ENCODE data around the gene KLHL5.
"Not testable (repeated sequence)": the region's sequence is repeated elsewhere in the genome, so short reads cannot be mapped to it uniquely, and the experiment has no call there.

KLHL5 gene

GRCh38 chr4:39062094-39062769, at the start of gene KLHL5:
Gene KLHL5 (plus strand): TSS chr4:39062232. CDS start chr4:39062653, 421 bp downstream.
- DNase-seq (ENCODE audit: low read depth in 1 of 2, low spot score in 1 of 2) = no peak

- no peak for DNase-seq (ENCODE audit: low read depth in 1 of 2, low spot score in 1 of 2)
These were observed 48.0 kb upstream of the KLHL5 start for GRCh38 chr4:39014028-39014427.

- no peak for DNase-seq (ENCODE audit: low read depth in 1 of 2, low spot score in 1 of 2)
These were observed 41.9 kb upstream of the KLHL5 start for GRCh38 chr4:39020130-39020529.

- no peak for DNase-seq (ENCODE audit: low read depth in 1 of 2, low spot score in 1 of 2)
These were observed 40.4 kb upstream of the KLHL5 start for GRCh38 chr4:39021631-39022030.

GRCh38 chr4:39022241-39022640, 39.8 kb upstream of the KLHL5 start:
- DNase-seq (ENCODE audit: low read depth in 1 of 2, low spot score in 1 of 2) = no peak

- no peak for DNase-seq (ENCODE audit: low read depth in 1 of 2, low spot score in 1 of 2)
These were observed 39.0 kb upstream of the KLHL5 start for GRCh38 chr4:39023059-39023458.

- no peak for DNase-seq (ENCODE audit: low read depth in 1 of 2, low spot score in 1 of 2)
These were observed 37.6 kb upstream of the KLHL5 start for GRCh38 chr4:39024311-39024865.

- DNase-seq (ENCODE audit: low read depth in 1 of 2, low spot score in 1 of 2) = no peak
These were observed 36.4 kb upstream of the KLHL5 start for GRCh38 chr4:39025552-39026085.

GRCh38 chr4:39026096-39026495, 35.9 kb upstream of the KLHL5 start:
- DNase-seq (ENCODE audit: low read depth in 1 of 2, low spot score in 1 of 2) = no peak

- no peak for DNase-seq (ENCODE audit: low read depth in 1 of 2, low spot score in 1 of 2)
These were observed 32.0 kb upstream of the KLHL5 start for GRCh38 chr4:39029752-39030694.

GRCh38 chr4:39030725-39031124, 31.3 kb upstream of the KLHL5 start:
- DNase-seq (ENCODE audit: low read depth in 1 of 2, low spot score in 1 of 2) = no peak

GRCh38 chr4:39031590-39032020, 30.4 kb upstream of the KLHL5 start:
- DNase-seq (ENCODE audit: low read depth in 1 of 2, low spot score in 1 of 2) = not testable (repeated sequence)

GRCh38 chr4:39032218-39033085, 29.6 kb upstream of the KLHL5 start, which contains the start of gene TMEM156:
Gene TMEM156 (minus strand): TSS chr4:39032409. CDS start chr4:39032313, 96 bp downstream.
- no peak for DNase-seq (ENCODE audit: low read depth in 1 of 2, low spot score in 1 of 2)

GRCh38 chr4:39036172-39036571, 25.9 kb upstream of the KLHL5 start:
- DNase-seq (ENCODE audit: low read depth in 1 of 2, low spot score in 1 of 2) = no peak

GRCh38 chr4:39037491-39037825, 24.6 kb upstream of the KLHL5 start:
- DNase-seq (ENCODE audit: low read depth in 1 of 2, low spot score in 1 of 2) = no peak

GRCh38 chr4:39037941-39038340, 24.1 kb upstream of the KLHL5 start:
- no peak for DNase-seq (ENCODE audit: low read depth in 1 of 2, low spot score in 1 of 2)

GRCh38 chr4:39039108-39039507, 22.9 kb upstream of the KLHL5 start:
- no peak for DNase-seq (ENCODE audit: low read depth in 1 of 2, low spot score in 1 of 2)

GRCh38 chr4:39042366-39042765, 19.7 kb upstream of the KLHL5 start:
- DNase-seq (ENCODE audit: low read depth in 1 of 2, low spot score in 1 of 2) = no peak

- DNase-seq (ENCODE audit: low read depth in 1 of 2, low spot score in 1 of 2) = no peak
These were observed 18.8 kb upstream of the KLHL5 start for GRCh38 chr4:39043058-39043860.

- DNase-seq (ENCODE audit: low read depth in 1 of 2, low spot score in 1 of 2) = no peak
These were observed 18.1 kb upstream of the KLHL5 start for GRCh38 chr4:39043861-39044363.

Measured in stimulated activated CD4-positive, alpha-beta T cell treated with anti-CD3 and anti-CD28 coated beads, Interleukin-15, amount 100 ng/mL, for 1 hour (primary cell).